ENCODE measurements around the gene MEF2A.

Gene MEF2A

GRCh38 chr15:99606646-99607045 is 40.9 kb downstream of the MEF2A start:
- DNase-seq, result no peak

GRCh38 chr15:99613481-99613880 is 47.7 kb downstream of the MEF2A start:
- no peak for DNase-seq

GRCh38 chr15:99613887-99614647 is 48.3 kb downstream of the MEF2A start:
- DNase-seq, result no peak

- no peak for DNase-seq
Measured at GRCh38 chr15:99614749-99615288, 49.0 kb downstream of the MEF2A start.

GRCh38 chr15:99615460-99615859 is 49.7 kb downstream of the MEF2A start:
- DNase-seq, result no peak

GRCh38 chr15:99616129-99616528 is 50.3 kb downstream of the MEF2A start:
- DNase-seq, result no peak

- DNase-seq, result no peak
Measured at GRCh38 chr15:99616773-99617342, 51.1 kb downstream of the MEF2A start.

- DNase-seq, result no peak
Measured at GRCh38 chr15:99618941-99619411, 53.2 kb downstream of the MEF2A start.

- no peak for DNase-seq
Measured at GRCh38 chr15:99619712-99620111, 53.9 kb downstream of the MEF2A start.

GRCh38 chr15:99620178-99620577 is 54.4 kb downstream of the MEF2A start:
- DNase-seq, result no peak

GRCh38 chr15:99621767-99622166 is 56.0 kb downstream of the MEF2A start:
- no peak for DNase-seq

- DNase-seq, result no peak
Measured at GRCh38 chr15:99628374-99629001, 62.7 kb downstream of the MEF2A start.

GRCh38 chr15:99630607-99631131 is 64.9 kb downstream of the MEF2A start:
- no peak for DNase-seq

- peak in 1 of 2 experiments; percentile 4 for DNase-seq
Measured at GRCh38 chr15:99631255-99631654, 65.5 kb downstream of the MEF2A start.

- no peak for DNase-seq
Measured at GRCh38 chr15:99632521-99632920, 66.7 kb downstream of the MEF2A start.

- no peak for DNase-seq
Measured at GRCh38 chr15:99633655-99634054, 67.9 kb downstream of the MEF2A start.

- no peak for DNase-seq
Measured at GRCh38 chr15:99634576-99634975, 68.8 kb downstream of the MEF2A start.

GRCh38 chr15:99635145-99635544 is 69.4 kb downstream of the MEF2A start:
- DNase-seq, result no peak

GRCh38 chr15:99635794-99636193 is 70.0 kb downstream of the MEF2A start:
- DNase-seq, result no peak

- DNase-seq, result no peak
Measured at GRCh38 chr15:99644913-99645542, 79.2 kb downstream of the MEF2A start.

GRCh38 chr15:99645543-99645935 is 79.8 kb downstream of the MEF2A start:
- DNase-seq, result no peak

- no peak for DNase-seq
Measured at GRCh38 chr15:99645951-99646350, 80.2 kb downstream of the MEF2A start.
